Endothelial cell of umbilical vein (primary cell): ENCODE results near the gene STAB1. TPM values are rescaled to one million over a fixed set of nuclear protein-coding genes. Genes with fewer than 3 reads are reported as not detected.
A peak's percentile ranks its signal among the peaks of the same experiment; 100 is the strongest.

ENCODE experiments used
- BruUV-seq: library from RNA; stranded (reverse); fragments of 400-500 nt; replicated peaks from 2 replicates; lab custom pipeline; 2021; lab: Mats Ljungman, UMichigan
- CTCF ChIA-PET: fragments of 300-600, 350-600 bp; sonication (Branson Sonifier 250); formaldehyde crosslinking; loops from one replicate; lab custom pipeline; 2021; ENCODE audit warnings: antibody characterized with exemption, inconsistent platforms; lab: Charles Lee
- POLR2A ChIA-PET: fragments of 300-600, 350-600 bp; sonication (Branson Sonifier 250); formaldehyde crosslinking; loops from one replicate; lab custom pipeline; 2021; ENCODE audit warnings: antibody characterized with exemption, inconsistent platforms; lab: Charles Lee
- DNase-seq: peaks from one replicate; pipeline ENCODE4 v3.0.0-alpha.2; 2011; ENCODE audit warnings: low read depth, low spot score
- FAIRE-seq: peaks from 2 replicates; lab custom pipeline; 2011; peaks lifted over from hg19 to GRCh38; lab: Jason Lieb, UNC
- H2AFZ ChIP-seq: 2 replicates; pipeline ENCODE4 v1.6.0; 2012; ENCODE audit warnings: low read depth, low read length, control low read depth, inconsistent platforms
- H3K27ac ChIP-seq: 2 replicates; pipeline ENCODE4 v1.5.1; 2011; ENCODE audit warnings: low read depth, mild to moderate bottlenecking, control low read depth, low read length, moderate library complexity; ENCODE audit not compliant: insufficient read depth
- H3K27me3 ChIP-seq, 2 experiments: 2 replicates each; pipeline versions ENCODE4 v1.6.0 to v1.6.1; 2011; ENCODE audit warnings: low read length in 2 of 2, mixed read lengths in 1 of 2; ENCODE audit not compliant: control insufficient read depth in 2 of 2, insufficient read depth in 2 of 2
- H3K36me3 ChIP-seq, 2 experiments: 2 replicates in 1 of 2; 3 replicates in 1 of 2; pipeline ENCODE4 v1.5.1; 2011; ENCODE audit warnings: low read length in 2 of 2, mild to moderate bottlenecking in 1 of 2, moderate library complexity in 1 of 2; ENCODE audit not compliant: control insufficient read depth in 2 of 2, insufficient read depth in 2 of 2; ENCODE audit errors: extremely low read depth in 1 of 2
- H3K4me1 ChIP-seq: 3 replicates; pipeline ENCODE4 v1.5.1; 2011; ENCODE audit warnings: mild to moderate bottlenecking, low read length; ENCODE audit not compliant: control insufficient read depth, insufficient read depth; ENCODE audit errors: extremely low read depth
- H3K4me2 ChIP-seq: 2 replicates; pipeline ENCODE4 v1.6.1; 2011; ENCODE audit warnings: low read length, control low read depth, mixed read lengths; ENCODE audit not compliant: insufficient read depth
- H3K4me3 ChIP-seq, 3 experiments: fragments of 200-600 bp in 1 of 3; sonication (generic), shearing (Covaris generic) in 1 of 3; replicated peaks in 1 of 3; 2 replicates each; pipeline ENCODE4 v1.5.1; 2011 to 2016; ENCODE audit warnings: control low read depth in 3 of 3, low read length in 3 of 3, mild to moderate bottlenecking in 2 of 3, inconsistent platforms in 1 of 3, low read depth in 1 of 3, moderate library complexity in 1 of 3; ENCODE audit not compliant: insufficient read depth in 1 of 3
- H3K79me2 ChIP-seq: 2 replicates; pipeline ENCODE4 v1.6.0; 2012; ENCODE audit warnings: low read length, inconsistent platforms; ENCODE audit not compliant: control insufficient read depth, insufficient read depth
- H3K9ac ChIP-seq: replicated peaks from 2 replicates; pipeline ENCODE3; 2011; ENCODE audit warnings: low read length, control low read depth; ENCODE audit not compliant: insufficient read depth; ENCODE audit errors: extremely low read depth
- H3K9me1 ChIP-seq: replicated peaks from 3 replicates; pipeline ENCODE4 v1.6.0; 2011; ENCODE audit warnings: mild to moderate bottlenecking, low read length; ENCODE audit not compliant: control insufficient read depth, insufficient read depth; ENCODE audit errors: extremely low read depth
- H3K9me3 ChIP-seq: replicated peaks from 2 replicates; pipeline ENCODE4 v1.5.1; 2012; ENCODE audit warnings: low read length, inconsistent platforms; ENCODE audit not compliant: control insufficient read depth, insufficient read depth
- H4K20me1 ChIP-seq: replicated peaks from 2 replicates; pipeline ENCODE3; 2011; ENCODE audit warnings: mild to moderate bottlenecking, low read length; ENCODE audit not compliant: control insufficient read depth, insufficient read depth; ENCODE audit errors: extremely low read depth
- CTCF ChIP-seq, 2 donors: IDR thresholded peaks; 1 replicate in 1 of 2; 2 replicates in 1 of 2; pipeline ENCODE4 v1.5.1; 2011; ENCODE audit warnings: low read length in 2 of 2, mild to moderate bottlenecking in 2 of 2, moderate library complexity in 2 of 2, control low read depth in 1 of 2, inconsistent platforms in 1 of 2, low read depth in 1 of 2; ENCODE audit not compliant: insufficient read depth in 1 of 2; ENCODE audit errors: extremely low read depth in 1 of 2
- EZH2 ChIP-seq: IDR thresholded peaks from 2 replicates; pipeline ENCODE4 v1.6.1; 2012; ENCODE audit warnings: borderline replicate concordance, low read depth, mild to moderate bottlenecking, moderate library complexity, low read length, inconsistent platforms; ENCODE audit not compliant: severe bottlenecking
- FOS ChIP-seq: IDR thresholded peaks from 2 replicates; pipeline ENCODE4 v1.6.1; 2011; ENCODE audit warnings: mild to moderate bottlenecking, low read length, moderate library complexity, borderline replicate concordance; ENCODE audit not compliant: insufficient read depth
- GATA2 ChIP-seq: IDR thresholded peaks from 2 replicates; pipeline ENCODE4 v1.7.0; 2011; ENCODE audit warnings: low read depth, mild to moderate bottlenecking, moderate library complexity, mixed read lengths, low read length; ENCODE audit not compliant: insufficient read length, insufficient read depth
- JUN ChIP-seq: IDR thresholded peaks from 2 replicates; pipeline ENCODE4 v1.6.1; 2011; ENCODE audit warnings: borderline replicate concordance, low read depth; ENCODE audit not compliant: insufficient read length, insufficient read depth
- MYC ChIP-seq: IDR thresholded peaks from one replicate; pipeline ENCODE4 v1.6.1; 2011; ENCODE audit warnings: mild to moderate bottlenecking, low read depth, low read length
- POLR2A ChIP-seq: IDR thresholded peaks from 2 replicates; pipeline ENCODE4 v1.6.1; 2012; ENCODE audit warnings: low read depth, mild to moderate bottlenecking, control low read depth, low read length
- POLR2AphosphoS5 ChIP-seq: IDR thresholded peaks from 2 replicates; pipeline ENCODE4 v1.6.1; 2012; ENCODE audit warnings: low read depth, mild to moderate bottlenecking, control low read depth, low read length, moderate library complexity; ENCODE audit not compliant: insufficient read depth
- dilution Hi-C: fragments of 300-500 bp; cut with MboI; formaldehyde crosslinking; loops from one replicate; pipeline ENCODE4 v1.15.0; 2019; ENCODE audit warnings: low sequenced_read_pairs; ENCODE audit not compliant: extremely low pct_ligation_motif_present
- intact Hi-C: fragments of 100-400 bp; cut with micrococcal nuclease; formaldehyde crosslinking; loops from one replicate; pipeline ENCODE4 v1.10.0; 2022
- polyA plus RNA-seq, 4 experiments: library from polyadenylated mRNA; depleted of rRNA in 3 of 4; stranded (reverse) in 3 of 4; unstranded in 1 of 4; fragments of >200 nt; gene quantifications; 2 replicates each; pipeline versions ENCODE4 v1.2.1 to v1.2.3, GENCODE V29; 2011 to 2012; ENCODE audit warnings: missing spikeins in 1 of 4
- total RNA-seq: library from RNA; stranded (reverse); gene quantifications from 2 replicates; pipeline ENCODE4 v1.2.3, GENCODE V29; 2021
- TF ChIP-seq, protein P1 (sequence below): IDR thresholded peaks from 2 replicates; pipeline ENCODE4 v1.6.1; 2011; ENCODE audit not compliant: insufficient read depth, insufficient read length

The STAB1 gene
- total and polyA plus RNA-seq, 2 donors (not counting 3 experiments of a cell fraction or from before 2014, with no cell fraction given): 369 TPM

DNA sequence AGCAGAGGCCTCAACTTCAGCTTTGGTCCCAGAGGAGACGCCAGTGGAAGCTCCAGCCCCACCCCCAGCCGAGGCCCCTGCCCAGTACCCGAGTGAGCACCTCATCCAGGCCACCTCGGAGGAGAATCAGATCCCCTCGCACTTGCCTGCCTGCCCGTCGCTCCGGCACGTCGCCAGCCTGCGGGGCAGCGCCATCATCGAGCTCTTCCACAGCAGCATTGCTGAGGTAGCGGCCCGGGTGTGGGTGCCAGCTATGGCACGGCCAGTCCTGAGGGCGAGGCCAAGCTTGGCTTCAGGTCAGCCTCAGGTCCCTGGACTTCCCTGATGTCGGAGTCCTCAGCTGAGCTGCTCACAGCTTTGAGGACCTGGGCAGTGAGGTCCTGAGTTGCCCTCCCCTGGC, 5.7 kb upstream of the STAB1 start:
- DNase-seq: no peak
- Histone ChIP-seq H4K20me1 (no peaks in the 10 kb centered on the region), H3K27me3 (no peaks in the 10 kb centered on the region), H2AFZ (no peak overlapping the region), H3K4me1 (peaks cover 52% of the 10 kb centered on the region), H3K4me2 (no peak overlapping the region), H3K36me3 (peaks cover 5 to 61% of the 10 kb centered on the region in 2 experiments), H3K79me2 (no peaks in the 10 kb centered on the region), H3K27ac (peak overlapping the region; percentile 60), H3K9ac (no peak overlapping the region), H3K9me3 (no peaks in the 10 kb centered on the region), H3K9me1 (no peaks in the 10 kb centered on the region), H3K4me3 (no peak overlapping the region)
- FAIRE-seq: no peak
- intact Hi-C loops: no loop called here
- CTCF ChIA-PET: interaction anchor here (0.8 to 4.9 kb wide), 2 partner anchors 18 to 32 kb away, joined by 3 to 29 read pairs; no protein-coding TSS in a partner anchor
- POLR2A ChIA-PET: no interaction called here
- dilution Hi-C loops: no loop called here
- BruUV-seq: no TSS peak
- TF ChIP-seq CTCF (IDR thresholded peaks at IDR 0.05; ENCODE audit: extremely low read depth in 1 of 2, insufficient read depth in 1 of 2, low read depth in 1 of 2, low read length in 2 of 2) (no peak), FOS (no peak), GATA2 (no peak), POLR2AphosphoS5 (no peak), JUN (no peak), MYC (no peak), POLR2A (no peak), EZH2 (no peak)
- TF ChIP-seq, protein P1, sequence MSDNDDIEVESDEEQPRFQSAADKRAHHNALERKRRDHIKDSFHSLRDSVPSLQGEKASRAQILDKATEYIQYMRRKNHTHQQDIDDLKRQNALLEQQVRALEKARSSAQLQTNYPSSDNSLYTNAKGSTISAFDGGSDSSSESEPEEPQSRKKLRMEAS: no peak
